Measurements from ENCODE around the gene FOSB.

GRCh38 chr19:45518469-45518826 lies 50.7 kb downstream of the FOSB start:
- no peak for TF ChIP-seq POLR2AphosphoS5 (IDR thresholded peaks at IDR 0.05)
- TF ChIP-seq, protein P1, sequence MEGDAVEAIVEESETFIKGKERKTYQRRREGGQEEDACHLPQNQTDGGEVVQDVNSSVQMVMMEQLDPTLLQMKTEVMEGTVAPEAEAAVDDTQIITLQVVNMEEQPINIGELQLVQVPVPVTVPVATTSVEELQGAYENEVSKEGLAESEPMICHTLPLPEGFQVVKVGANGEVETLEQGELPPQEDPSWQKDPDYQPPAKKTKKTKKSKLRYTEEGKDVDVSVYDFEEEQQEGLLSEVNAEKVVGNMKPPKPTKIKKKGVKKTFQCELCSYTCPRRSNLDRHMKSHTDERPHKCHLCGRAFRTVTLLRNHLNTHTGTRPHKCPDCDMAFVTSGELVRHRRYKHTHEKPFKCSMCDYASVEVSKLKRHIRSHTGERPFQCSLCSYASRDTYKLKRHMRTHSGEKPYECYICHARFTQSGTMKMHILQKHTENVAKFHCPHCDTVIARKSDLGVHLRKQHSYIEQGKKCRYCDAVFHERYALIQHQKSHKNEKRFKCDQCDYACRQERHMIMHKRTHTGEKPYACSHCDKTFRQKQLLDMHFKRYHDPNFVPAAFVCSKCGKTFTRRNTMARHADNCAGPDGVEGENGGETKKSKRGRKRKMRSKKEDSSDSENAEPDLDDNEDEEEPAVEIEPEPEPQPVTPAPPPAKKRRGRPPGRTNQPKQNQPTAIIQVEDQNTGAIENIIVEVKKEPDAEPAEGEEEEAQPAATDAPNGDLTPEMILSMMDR (IDR thresholded peaks at IDR 0.05) = no peak
- no peak for TF ChIP-seq POLR2A (IDR thresholded peaks at IDR 0.05)
- TF ChIP-seq EP300 (IDR thresholded peaks at IDR 0.05) = no peak

Data from sigmoid colon (tissue), 4 donors.